HL-60 (cell line): ENCODE results near the gene ARFIP2.
A peak's percentile ranks its signal among the peaks of the same experiment; 100 is the strongest.

Experiments
- DNase-seq, 2 experiments: peaks; one replicate each; pipeline ENCODE4 v3.0.0-alpha.2; 2010 to 2020; ENCODE audit warnings: low read depth in 1 of 2, low spot score in 1 of 2
- H3K27ac ChIP-seq: fragments of 250-450 bp; sonication (Bioruptor Pico); replicated peaks from 2 replicates; pipeline ENCODE4 v1.5.1; 2020; ENCODE audit warnings: mild to moderate bottlenecking, moderate library complexity
- H3K27me3 ChIP-seq: fragments of 250-450 bp; sonication (Bioruptor Pico); 2 replicates; pipeline ENCODE4 v1.5.1; 2021; ENCODE audit warnings: mild to moderate bottlenecking, moderate library complexity; ENCODE audit not compliant: insufficient read depth, poor library complexity, severe bottlenecking
- H3K4me3 ChIP-seq: replicated peaks from 2 replicates; pipeline ENCODE4 v1.5.1; 2011; ENCODE audit warnings: mild to moderate bottlenecking, control low read depth, low read length; ENCODE audit not compliant: insufficient read depth
- CTCF ChIP-seq: IDR thresholded peaks from one replicate; pipeline ENCODE4 v1.5.1; 2011; ENCODE audit warnings: low read length, control low read depth, inconsistent platforms; ENCODE audit not compliant: insufficient read depth
- GABPA ChIP-seq: IDR thresholded peaks from 2 replicates; pipeline ENCODE4 v1.6.1; 2012; ENCODE audit warnings: low read depth
- POLR2AphosphoS5 ChIP-seq: IDR thresholded peaks from 2 replicates; pipeline ENCODE4 v1.6.1; 2012; ENCODE audit warnings: low read depth
- REST ChIP-seq: IDR thresholded peaks from 2 replicates; pipeline ENCODE4 v1.6.1; 2012; ENCODE audit warnings: low read depth; ENCODE audit not compliant: insufficient replicate concordance
- SPI1 ChIP-seq: IDR thresholded peaks from 2 replicates; pipeline ENCODE4 v1.6.1; 2012; ENCODE audit warnings: low read depth, mild to moderate bottlenecking, borderline replicate concordance

Gene ARFIP2

DNA sequence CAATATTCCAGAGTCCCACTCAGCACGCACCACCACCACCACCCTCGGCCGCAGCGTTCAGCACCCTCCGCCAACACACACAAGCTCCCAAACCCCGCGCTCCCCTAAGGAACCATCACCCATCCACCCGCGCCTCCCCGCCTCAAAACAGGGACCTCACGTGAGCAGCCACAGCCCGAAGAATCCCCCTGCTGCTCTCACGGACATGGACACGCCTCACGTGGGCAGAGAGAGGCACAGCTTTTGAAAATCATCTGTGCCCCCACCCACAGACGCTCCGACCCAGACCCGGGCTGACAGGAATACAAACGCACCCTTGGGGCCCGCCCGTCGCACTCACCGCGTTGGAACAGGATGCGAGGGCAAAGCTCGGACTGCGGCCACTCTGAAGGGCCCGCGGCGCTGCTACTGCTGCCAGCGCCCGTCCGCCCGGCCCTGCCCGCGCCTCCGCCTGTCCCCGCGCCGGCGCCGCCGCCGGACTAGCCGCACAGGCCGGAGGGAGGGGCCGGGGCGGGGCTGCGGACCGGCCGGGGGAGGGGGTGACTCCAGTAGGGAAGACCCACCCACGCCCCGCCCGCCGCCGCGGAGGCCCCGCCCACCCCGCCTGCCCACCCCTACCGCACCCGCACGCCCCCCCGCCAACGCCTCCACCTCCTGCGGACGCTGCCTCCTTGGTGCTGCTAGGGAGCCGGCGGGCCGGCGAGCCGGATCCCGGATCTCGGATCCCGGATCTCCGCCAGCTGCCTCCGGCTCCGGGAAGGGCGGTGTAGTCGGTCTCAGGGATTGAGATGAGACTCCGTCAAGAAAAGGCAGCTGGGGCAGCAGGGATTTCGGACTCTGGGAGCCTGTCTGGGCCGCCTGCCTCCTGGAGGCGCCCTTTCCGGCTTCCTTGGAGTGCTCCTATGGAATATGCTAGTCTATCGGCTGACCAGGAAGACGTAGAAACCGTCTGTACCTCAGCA lies 7.4 kb downstream of the ARFIP2 start, which contains the start of gene TRIM3:
TRIM3 (minus strand) TSS at position 491 of the 962 bp plus-strand sequence. CDS start 8,246 bp downstream, outside the sequence.
- Histone ChIP-seq H3K4me3 (peak within 1 kb of the TSS; percentile 60), H3K27ac (no peak within 1 kb of the TSS), H3K27me3 (no peaks in the 10 kb centered on the region)
- no peak for TF ChIP-seq CTCF
- no peak for TF ChIP-seq GABPA
- TF ChIP-seq POLR2AphosphoS5: no peak
- TF ChIP-seq REST: no peak
- no peak for TF ChIP-seq SPI1
- peak; percentile 42 to 54 for DNase-seq

- TF ChIP-seq GABPA: no peak
- no peak for TF ChIP-seq REST
- TF ChIP-seq POLR2AphosphoS5: no peak
- no peak for TF ChIP-seq CTCF
- TF ChIP-seq SPI1: no peak
- Histone ChIP-seq H3K27ac (no peak overlapping the region), H3K4me3 (peak overlapping the region; percentile 60), H3K27me3 (no peaks in the 10 kb centered on the region)
- DNase-seq: no peak
Observed at GRCh38 chr11:6472934-6473333, 8.2 kb downstream of the ARFIP2 start.

DNA sequence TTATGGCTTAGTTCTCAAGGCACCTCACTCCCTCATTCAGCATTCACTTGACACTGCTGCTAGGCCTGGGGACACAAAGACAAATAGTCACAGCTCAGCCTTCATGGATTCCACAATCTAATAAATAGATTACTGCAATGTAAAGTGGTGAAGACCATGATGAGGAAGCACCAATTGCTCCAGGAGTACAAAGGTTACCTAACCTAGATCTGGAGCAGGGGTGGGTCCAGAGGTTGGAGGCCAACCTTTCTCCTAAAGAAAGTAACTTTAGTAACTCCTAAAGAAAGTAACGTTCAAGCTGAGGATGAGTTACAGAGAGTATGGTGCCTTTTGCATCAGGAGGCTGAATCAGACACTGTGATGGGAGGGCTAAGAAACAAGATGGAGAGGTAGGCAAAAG lies 11.5 kb downstream of the ARFIP2 start:
- DNase-seq: no peak
- TF ChIP-seq CTCF (no peak), REST (no peak), POLR2AphosphoS5 (no peak), GABPA (no peak), SPI1 (no peak)
- Histone ChIP-seq H3K27ac (no peak overlapping the region), H3K4me3 (no peak overlapping the region), H3K27me3 (no peaks in the 10 kb centered on the region)
